HG02759 (cell line): ENCODE data around the gene LNPK.
"Not testable (repeated sequence)": the region's sequence is repeated elsewhere in the genome, so short reads cannot be mapped to it uniquely, and the experiment has no call there.

Experiments used
- ATAC-seq: cut with Tn5 transposase; IDR thresholded peaks from one replicate; pipeline ENCODE4 v1.9.1; 2021; ENCODE audit warnings: mild to moderate bottlenecking, moderate library complexity; ENCODE audit not compliant: unreplicated experiment

Gene LNPK

DNA sequence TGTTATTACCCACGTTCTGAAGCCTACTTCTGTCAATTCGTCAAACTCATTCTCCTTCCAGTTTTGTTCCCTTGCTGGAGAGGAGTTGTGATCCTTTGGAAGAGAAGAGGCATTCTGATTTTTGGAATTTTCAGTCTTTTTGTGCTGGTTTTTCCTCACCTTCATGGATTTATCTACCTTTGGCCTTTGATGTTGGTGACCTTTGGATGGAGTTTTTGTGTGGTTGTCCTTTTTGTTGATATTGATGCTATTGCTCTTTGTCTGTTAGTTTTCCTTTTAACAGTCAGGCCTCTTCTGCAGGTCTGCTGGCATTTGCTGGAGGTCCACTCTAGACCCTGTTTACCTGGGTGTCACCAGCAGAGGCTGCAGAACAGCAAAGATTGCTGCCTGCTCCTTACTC is 88.8 kb downstream of the LNPK start:
- ATAC-seq, result not testable (repeated sequence)

GRCh38 chr2:175904035-175904434 is 98.0 kb downstream of the LNPK start:
- no peak for ATAC-seq

- ATAC-seq, result no peak
Measured at GRCh38 chr2:175903384-175903936, 98.6 kb downstream of the LNPK start.

DNA sequence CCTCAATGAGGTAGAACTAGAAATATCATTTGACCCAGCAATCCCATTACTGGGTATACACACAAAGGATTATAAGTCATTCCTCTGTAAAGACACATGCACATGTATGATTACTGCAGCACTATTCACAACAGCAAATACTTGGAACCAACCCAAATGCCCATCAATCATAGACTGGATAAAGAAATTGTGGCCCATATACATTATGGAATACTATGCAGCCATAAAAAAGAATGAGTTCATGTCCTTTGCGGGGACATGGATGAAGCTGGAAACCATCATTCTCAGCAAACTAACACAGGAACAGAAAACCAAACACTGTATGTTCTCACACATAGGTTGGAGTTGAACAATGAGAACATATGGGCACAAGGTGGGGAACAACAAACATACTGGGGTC is 106.1 kb downstream of the LNPK start:
- ATAC-seq, result not testable (repeated sequence)

- ATAC-seq, result no peak
Measured at GRCh38 chr2:175892046-175892445, 110.0 kb downstream of the LNPK start.

- ATAC-seq, result no peak
Measured at GRCh38 chr2:175890636-175891242, 111.3 kb downstream of the LNPK start.

- no peak for ATAC-seq
Measured at GRCh38 chr2:175889701-175890302, 112.3 kb downstream of the LNPK start.

GRCh38 chr2:175887776-175888175 is 114.3 kb downstream of the LNPK start:
- no peak for ATAC-seq

GRCh38 chr2:175884697-175885393 is 117.2 kb downstream of the LNPK start:
- no peak for ATAC-seq

- ATAC-seq, result no peak
Measured at GRCh38 chr2:175883586-175884194, 118.4 kb downstream of the LNPK start.

- no peak for ATAC-seq
Measured at GRCh38 chr2:175879679-175880078, 122.4 kb downstream of the LNPK start.

DNA sequence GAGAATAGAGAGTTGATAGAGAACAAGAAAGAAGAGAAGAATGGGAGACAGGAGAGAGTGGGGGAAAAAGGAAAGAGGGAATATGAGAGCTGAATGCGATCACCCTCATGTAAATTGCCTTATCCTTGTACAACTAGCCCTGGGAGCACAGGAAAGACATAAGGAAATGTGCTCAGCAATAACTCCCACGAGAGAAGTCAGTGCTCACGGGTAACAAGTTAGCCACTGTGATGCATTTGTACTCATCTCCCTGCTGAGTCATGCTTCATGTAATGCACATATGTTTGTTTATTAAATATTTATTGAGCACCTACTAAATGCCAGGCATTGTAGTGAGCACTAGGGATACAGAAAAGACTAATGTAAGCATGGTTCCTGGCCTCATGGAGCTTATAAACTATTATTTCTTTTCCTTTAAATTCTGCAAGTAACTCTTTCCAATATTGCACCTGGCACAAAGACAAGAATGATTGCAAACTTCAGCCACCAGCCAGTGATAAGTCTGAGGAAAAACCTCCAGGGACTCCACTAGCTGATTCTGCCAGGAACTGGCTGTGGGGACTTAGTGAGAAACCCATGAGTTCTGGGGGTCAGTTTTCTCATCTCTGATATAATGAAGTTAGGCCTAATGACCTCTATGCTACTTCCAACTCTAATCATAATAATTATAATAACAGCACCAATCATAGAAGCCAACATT is 124.1 kb downstream of the LNPK start:
- ATAC-seq, result no peak

GRCh38 chr2:175874291-175874690 is 127.8 kb downstream of the LNPK start:
- no peak for ATAC-seq
